GM12878 (cell line): ENCODE measurements around the gene CCDC6. TPM values are rescaled to one million over a fixed set of nuclear protein-coding genes. Genes with fewer than 3 reads are reported as not detected.

ENCODE experiments used
- ATAC-seq: fragments of 200-7000 bp; cut with Tn5 transposase; 3 replicates; pipeline ENCODE4 v1.9.1; 2020; ENCODE audit warnings: mild to moderate bottlenecking, moderate library complexity
- BruUV-seq: library from RNA; stranded (reverse); fragments of 400-500 nt; replicated peaks from 2 replicates; lab custom pipeline; 2021; lab: Mats Ljungman, UMichigan
- CTCF ChIA-PET: fragments of 300-600 bp; sonication (Branson Sonifier 250); formaldehyde crosslinking; extraction: SDS; loops from one replicate; lab custom pipeline; 2021; ENCODE audit warnings: inconsistent platforms; lab: Yijun Ruan, JAX
- POLR2A ChIA-PET: fragments of 350-600 bp; formaldehyde crosslinking; extraction: SDS; loops from one replicate; lab custom pipeline; 2021; ENCODE audit warnings: inconsistent platforms; lab: Charles Lee
- RAD21 ChIA-PET: fragments of 300-600 bp; sonication (Branson Sonifier 250); formaldehyde crosslinking; loops from one replicate; lab custom pipeline; 2023; ENCODE audit warnings: antibody characterized with exemption; ENCODE audit not compliant: unreplicated experiment; lab: Charles Lee
- SMC1A ChIA-PET: fragments of 300-600 bp; sonication (Branson Sonifier 250); formaldehyde crosslinking; loops from one replicate; lab custom pipeline; 2023; ENCODE audit not compliant: unreplicated experiment, uncharacterized antibody; lab: Charles Lee
- DNase-seq: peaks from one replicate; pipeline ENCODE4 v3.0.0-alpha.2; 2011; ENCODE audit warnings: low read depth, low spot score
- FAIRE-seq: peaks from 3 replicates; lab custom pipeline; 2011; peaks lifted over from hg19 to GRCh38; lab: Jason Lieb, UNC
- H2AFZ ChIP-seq: 2 replicates; pipeline ENCODE4 v1.6.0; 2011; ENCODE audit warnings: low read depth, low read length, control low read depth; ENCODE audit not compliant: control insufficient read depth
- H3K27ac ChIP-seq: 2 replicates; pipeline ENCODE4 v1.5.1; 2011; ENCODE audit warnings: control low read depth; ENCODE audit not compliant: control insufficient read depth, insufficient read depth
- H3K27me3 ChIP-seq, 2 experiments: replicated peaks in 1 of 2; 2 replicates each; pipeline versions ENCODE4 v1.6.0 to v1.6.1; 2011; ENCODE audit warnings: low read length in 1 of 2; ENCODE audit not compliant: control insufficient read depth in 2 of 2, insufficient read depth in 2 of 2
- H3K36me3 ChIP-seq, 2 experiments: 2 replicates each; pipeline ENCODE4 v1.5.1; 2011; ENCODE audit warnings: low read length in 1 of 2; ENCODE audit not compliant: control insufficient read depth in 2 of 2, insufficient read depth in 2 of 2
- H3K4me1 ChIP-seq: 2 replicates; pipeline ENCODE4 v1.6.1; 2011; ENCODE audit warnings: mild to moderate bottlenecking, low read length, moderate library complexity, mixed read lengths; ENCODE audit not compliant: control insufficient read depth, insufficient read depth
- H3K4me2 ChIP-seq: 2 replicates; pipeline ENCODE4 v1.6.0; 2011; ENCODE audit warnings: control low read depth; ENCODE audit not compliant: control insufficient read depth, insufficient read depth
- H3K4me3 ChIP-seq: fragments of 200-600 bp; sonication (generic); 2 replicates; pipeline ENCODE4 v1.5.1; 2016
- H3K79me2 ChIP-seq: 2 replicates; pipeline ENCODE4 v1.6.0; 2011; ENCODE audit warnings: low read length; ENCODE audit not compliant: control insufficient read depth, insufficient read depth
- H3K9ac ChIP-seq: 2 replicates; pipeline ENCODE4 v1.8.0; 2011; ENCODE audit warnings: low read length, control low read depth, mixed read lengths; ENCODE audit not compliant: control insufficient read depth, insufficient read depth
- H3K9me3 ChIP-seq: replicated peaks from 3 replicates; pipeline ENCODE4 v1.5.1; 2011; ENCODE audit warnings: mild to moderate bottlenecking, low read length; ENCODE audit not compliant: control insufficient read depth, insufficient read depth
- H4K20me1 ChIP-seq: 2 replicates; pipeline ENCODE4 v1.6.0; 2011; ENCODE audit not compliant: control insufficient read depth, insufficient read depth
- BACH1 ChIP-seq: fragments of 450-650 bp; IDR thresholded peaks from 2 replicates; pipeline ENCODE4 v1.6.1; 2017; ENCODE audit warnings: mild to moderate bottlenecking, borderline replicate concordance
- CREM ChIP-seq: IDR thresholded peaks from 2 replicates; pipeline ENCODE4 v1.6.1; 2014; ENCODE audit warnings: antibody characterized with exemption, low read depth
- ESRRA ChIP-seq: IDR thresholded peaks from 2 replicates; pipeline ENCODE4 v1.6.1; 2012; ENCODE audit warnings: mild to moderate bottlenecking, low read length, improper control_type of control experiment
- MLLT1 ChIP-seq: fragments of 450-650 bp; IDR thresholded peaks from 2 replicates; pipeline ENCODE4 v1.6.1; 2016; ENCODE audit warnings: mild to moderate bottlenecking
- NBN ChIP-seq: fragments of 450-650 bp; IDR thresholded peaks from 2 replicates; pipeline ENCODE4 v1.6.1; 2016
- POLR2AphosphoS2 ChIP-seq: IDR thresholded peaks from 2 replicates; pipeline ENCODE4 v1.6.1; 2011; ENCODE audit warnings: low read depth, mild to moderate bottlenecking, low read length, improper control_type of control experiment, moderate library complexity
- RAD21 ChIP-seq: IDR thresholded peaks from 2 replicates; pipeline ENCODE4 v1.6.1; 2011; ENCODE audit warnings: mild to moderate bottlenecking, low read depth, low read length, moderate library complexity; ENCODE audit not compliant: insufficient read depth
- RB1 ChIP-seq: fragments of 450-650 bp; formaldehyde crosslinking; IDR thresholded peaks from 2 replicates; pipeline ENCODE4 v1.6.1; 2017; ENCODE audit warnings: mild to moderate bottlenecking, borderline replicate concordance
- RCOR1 ChIP-seq: conservative IDR thresholded peaks from 2 replicates; pipeline ENCODE4 v1.6.1; 2012; ENCODE audit warnings: low read depth, low read length, improper control_type of control experiment
- WGBS: methylation state at CpG from one replicate; pipeline ENCODE4 v1.1.6; 2016; ENCODE audit warnings: low lambda C conversion rate; ENCODE audit not compliant: insufficient replicate concordance, insufficient coverage; ENCODE audit errors: missing lambda C conversion rate; 5-methylcytosine and 5-hydroxymethylcytosine counted together
- in situ Hi-C: fragments of 300-500 bp; cut with MboI; formaldehyde crosslinking; loops from 9 replicates; pipeline ENCODE4 v1.14.3; 2018; ENCODE audit warnings: mixed read lengths
- intact Hi-C: fragments of 100-400 bp; cut with micrococcal nuclease; formaldehyde crosslinking; loops from one replicate; pipeline ENCODE4 v1.14.2; 2022; ENCODE audit not compliant: unreplicated experiment
- polyA plus RNA-seq, 11 experiments: library from polyadenylated mRNA; depleted of rRNA in 4 of 11; unstranded in 6 of 11; stranded (reverse) in 5 of 11; fragments of >200 nt; fragmentation: Nextera tagmentation in 4 of 11; fragmentation: Illumina TruSeq in 1 of 11; extraction: Ambion mirVana in 4 of 11; extraction: Trizol in 1 of 11; gene quantifications; 1 replicate in 1 of 11; 2 replicates in 10 of 11; pipeline versions ENCODE4 v1.2.1 to v1.2.3, GENCODE V29; 2011 to 2016; ENCODE audit warnings: inconsistent platforms in 2 of 11, missing spikeins in 2 of 11, low read depth in 1 of 11
- total RNA-seq, 4 experiments: library from RNA; depleted of rRNA in 3 of 4; stranded (reverse); fragments of >200 nt in 3 of 4; fragmentation: Illumina TruSeq in 1 of 4; extraction: Trizol in 1 of 4; gene quantifications; 2 replicates each; pipeline versions ENCODE4 v1.2.1 to v1.2.3, GENCODE V29; 2013 to 2021
- TF ChIP-seq, protein P1 (sequence below), 3 experiments: IDR thresholded peaks in 2 of 3; conservative IDR thresholded peaks in 1 of 3; 2 replicates each; pipeline ENCODE4 v1.5.1; 2011; ENCODE audit warnings: low read depth in 3 of 3, low read length in 3 of 3, mild to moderate bottlenecking in 3 of 3, control low read depth in 2 of 3, moderate library complexity in 2 of 3, inconsistent platforms in 1 of 3, mixed read lengths in 1 of 3; ENCODE audit not compliant: control insufficient read depth in 2 of 3, insufficient read depth in 1 of 3; ENCODE audit errors: extremely low read depth in 1 of 3

CCDC6 gene
- total and polyA plus RNA-seq, 10 of the 15 experiments (the other 5 are each of a cell fraction or from before 2014, with no cell fraction given): 11.8 to 46.2 (median 26.7) TPM

DNA sequence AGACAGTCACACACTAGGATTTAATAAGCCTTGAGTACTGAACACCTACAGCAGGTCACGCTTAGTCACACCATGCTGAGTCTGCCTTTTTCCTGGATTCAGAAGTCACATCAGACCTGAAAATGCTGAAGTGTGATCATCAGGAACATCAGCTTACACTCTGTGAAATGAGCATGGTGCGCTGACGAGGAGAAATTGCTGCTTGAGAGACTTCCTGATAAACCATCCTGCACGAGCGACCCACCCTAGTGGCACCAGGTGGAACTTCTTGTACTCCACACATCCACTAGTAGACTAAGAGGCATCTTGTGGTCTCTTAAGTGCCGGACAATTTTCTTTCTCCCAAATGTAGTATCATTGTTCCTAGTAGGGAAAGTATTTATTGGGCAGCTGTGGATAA, 101.3 kb downstream of the CCDC6 start:
- Histone ChIP-seq H3K79me2 (no peaks in the 10 kb centered on the region), H3K4me2 (no peak overlapping the region), H4K20me1 (no peaks in the 10 kb centered on the region), H3K4me3 (no peak overlapping the region), H2AFZ (no peak overlapping the region), H3K36me3 (peaks cover 28 to 29% of the 10 kb centered on the region in 2 experiments), H3K9me3 (no peaks in the 10 kb centered on the region), H3K9ac (no peak overlapping the region), H3K27me3 (no peaks in the 10 kb centered on the region), H3K4me1 (no peaks in the 10 kb centered on the region), H3K27ac (no peak overlapping the region)
- peak; percentile 65 for ATAC-seq
- ChIA-PET POLR2A (no interaction called here), SMC1A (interaction anchor here (0.6 to 1.0 kb wide), 2 partner anchors 16 to 657 kb away, joined by 3 read pairs; no protein-coding TSS in a partner anchor), CTCF (interaction anchor here (0.5 to 1.3 kb wide), 2 partner anchors 16 to 425 kb away, joined by 3 to 4 read pairs; no protein-coding TSS in a partner anchor), RAD21 (no interaction called here)
- in situ Hi-C loops: loop anchor here (5.0 kb wide), 1 partner anchor 178 kb away; no protein-coding TSS in a partner anchor
- WGBS: 94% methylated on average over 6 of the region's 6 CpGs
- no peak for DNase-seq
- 0 out of 2 replicates have a peak, but pooled peaks have one; percentile 20 for TF ChIP-seq RAD21
- no peak for TF ChIP-seq CREM
- TF ChIP-seq, protein P1, sequence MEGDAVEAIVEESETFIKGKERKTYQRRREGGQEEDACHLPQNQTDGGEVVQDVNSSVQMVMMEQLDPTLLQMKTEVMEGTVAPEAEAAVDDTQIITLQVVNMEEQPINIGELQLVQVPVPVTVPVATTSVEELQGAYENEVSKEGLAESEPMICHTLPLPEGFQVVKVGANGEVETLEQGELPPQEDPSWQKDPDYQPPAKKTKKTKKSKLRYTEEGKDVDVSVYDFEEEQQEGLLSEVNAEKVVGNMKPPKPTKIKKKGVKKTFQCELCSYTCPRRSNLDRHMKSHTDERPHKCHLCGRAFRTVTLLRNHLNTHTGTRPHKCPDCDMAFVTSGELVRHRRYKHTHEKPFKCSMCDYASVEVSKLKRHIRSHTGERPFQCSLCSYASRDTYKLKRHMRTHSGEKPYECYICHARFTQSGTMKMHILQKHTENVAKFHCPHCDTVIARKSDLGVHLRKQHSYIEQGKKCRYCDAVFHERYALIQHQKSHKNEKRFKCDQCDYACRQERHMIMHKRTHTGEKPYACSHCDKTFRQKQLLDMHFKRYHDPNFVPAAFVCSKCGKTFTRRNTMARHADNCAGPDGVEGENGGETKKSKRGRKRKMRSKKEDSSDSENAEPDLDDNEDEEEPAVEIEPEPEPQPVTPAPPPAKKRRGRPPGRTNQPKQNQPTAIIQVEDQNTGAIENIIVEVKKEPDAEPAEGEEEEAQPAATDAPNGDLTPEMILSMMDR (IDR thresholded peaks at IDR 0.05 in 2 of 3, conservative IDR thresholded peaks at IDR 0.05 in 1 of 3; ENCODE audit: control insufficient read depth in 2 of 3, extremely low read depth in 1 of 3, insufficient read depth in 1 of 3, low read depth in 3 of 3, low read length in 3 of 3): peak; percentile 9 to 48 (median 47); a peak in 4 of 6 replicates
- intact Hi-C loops: loop anchor here (10.0 kb wide), 1 partner anchor 1020 kb away; no protein-coding TSS in a partner anchor
- FAIRE-seq: no peak
- BruUV-seq: no TSS peak

- Histone ChIP-seq H2AFZ (no peak overlapping the region), H4K20me1 (no peaks in the 10 kb centered on the region), H3K9ac (no peak overlapping the region), H3K79me2 (no peaks in the 10 kb centered on the region), H3K27me3 (no peaks in the 10 kb centered on the region), H3K4me1 (no peaks in the 10 kb centered on the region), H3K9me3 (no peaks in the 10 kb centered on the region), H3K4me2 (no peak overlapping the region), H3K27ac (no peak overlapping the region), H3K4me3 (no peak overlapping the region), H3K36me3 (peaks cover 23 to 25% of the 10 kb centered on the region in 2 experiments)
- intact Hi-C loops: loop anchor here (10.0 kb wide), 1 partner anchor 1019 kb away; no protein-coding TSS in a partner anchor
- no peak for TF ChIP-seq NBN
- no peak for TF ChIP-seq RB1
- TF ChIP-seq MLLT1: no peak
- TF ChIP-seq, protein P1 (IDR thresholded peaks at IDR 0.05 in 2 of 3, conservative IDR thresholded peaks at IDR 0.05 in 1 of 3; ENCODE audit: control insufficient read depth in 2 of 3, extremely low read depth in 1 of 3, insufficient read depth in 1 of 3, low read depth in 3 of 3, low read length in 3 of 3): no peak
- no peak for TF ChIP-seq ESRRA
- TF ChIP-seq BACH1: no peak
- no peak for TF ChIP-seq POLR2AphosphoS2
- TF ChIP-seq RCOR1: no peak
- no TSS peak for BruUV-seq
- WGBS: 95% methylated on average over 4 of the region's 4 CpGs
- CTCF ChIA-PET: no interaction called here
- DNase-seq (no peak), FAIRE-seq (no peak), ATAC-seq (no peak)
- SMC1A ChIA-PET: interaction anchor here (0.6 kb wide), 1 partner anchor 974 kb away, joined by 3 read pairs; no protein-coding TSS in a partner anchor
- in situ Hi-C loops: no loop called here
- POLR2A ChIA-PET: interaction anchor here (0.7 kb wide), 1 partner anchor 69 kb away, joined by 3 read pairs; no protein-coding TSS in a partner anchor
- RAD21 ChIA-PET: no interaction called here
Measured at GRCh38 chr10:59804220-59804619, 102.1 kb downstream of the CCDC6 start.
